ENCODE measurements around the gene ZNF550. TPM values are rescaled to one million over a fixed set of nuclear protein-coding genes. Genes with fewer than 3 reads are reported as not detected.
A peak's percentile ranks its signal among the peaks of the same experiment; 100 is the strongest.

The ZNF550 gene
- total RNA-seq, 1 donor = 7.8 TPM

GRCh38 chr19:57583104-57583520 lies 23.4 kb upstream of the ZNF550 start:
- TF ChIP-seq CTCF (IDR thresholded peaks at IDR 0.05; ENCODE audit: insufficient read depth, low read length) = no peak
- no peak for DNase-seq (ENCODE audit: low read depth)
- H3K4me3 ChIP-seq (ENCODE audit: low read depth, low read length) = no peak overlapping the region

GRCh38 chr19:57578487-57579205 lies 19.0 kb upstream of the ZNF550 start, which contains the start of gene ZNF416:
Gene ZNF416 (minus strand): TSS chr19:57578911. CDS start chr19:57578704, 207 bp downstream.
- peak; percentile 3 for TF ChIP-seq CTCF (IDR thresholded peaks at IDR 0.05; ENCODE audit: insufficient read depth, low read length)
- peak; percentile 99 for DNase-seq (ENCODE audit: low read depth)
- peak within 1 kb of the TSS; percentile 90 for H3K4me3 ChIP-seq (ENCODE audit: low read depth, low read length)

- H3K4me3 ChIP-seq (ENCODE audit: low read depth, low read length) = no peak overlapping the region
- TF ChIP-seq CTCF (IDR thresholded peaks at IDR 0.05; ENCODE audit: insufficient read depth, low read length) = no peak
- no peak for DNase-seq (ENCODE audit: low read depth)
Observed at GRCh38 chr19:57576661-57577060, 17.0 kb upstream of the ZNF550 start.

GRCh38 chr19:57572415-57572947 lies 12.8 kb upstream of the ZNF550 start:
- no peak for DNase-seq (ENCODE audit: low read depth)
- H3K4me3 ChIP-seq (ENCODE audit: low read depth, low read length) = no peak overlapping the region
- no peak for TF ChIP-seq CTCF (IDR thresholded peaks at IDR 0.05; ENCODE audit: insufficient read depth, low read length)

- no peak for DNase-seq (ENCODE audit: low read depth)
- no peak for TF ChIP-seq CTCF (IDR thresholded peaks at IDR 0.05; ENCODE audit: insufficient read depth, low read length)
Observed at GRCh38 chr19:57570707-57571106, 11.0 kb upstream of the ZNF550 start.

GRCh38 chr19:57566396-57567265 lies 7.0 kb upstream of the ZNF550 start:
- DNase-seq (ENCODE audit: low read depth) = peak; percentile 38
- no peak for TF ChIP-seq CTCF (IDR thresholded peaks at IDR 0.05; ENCODE audit: insufficient read depth, low read length)
- H3K4me3 ChIP-seq (ENCODE audit: low read depth, low read length) = no peak overlapping the region

More at GRCh38 chr19:57570707-57571106, 11.0 kb upstream of the ZNF550 start:
- H3K4me3 ChIP-seq (ENCODE audit: low read depth, low read length) = no peak overlapping the region
